HG03045 (cell line): ENCODE data around the gene COLGALT1.
A peak's percentile ranks its signal among the peaks of the same experiment; 100 is the strongest.
"Not testable (repeated sequence)": the region's sequence is repeated elsewhere in the genome, so short reads cannot be mapped to it uniquely, and the experiment has no call there.

Source experiments
- ATAC-seq: cut with Tn5 transposase; IDR thresholded peaks from one replicate; pipeline ENCODE4 v1.9.1; 2021; ENCODE audit warnings: mild to moderate bottlenecking, moderate library complexity; ENCODE audit not compliant: unreplicated experiment

Gene COLGALT1

DNA sequence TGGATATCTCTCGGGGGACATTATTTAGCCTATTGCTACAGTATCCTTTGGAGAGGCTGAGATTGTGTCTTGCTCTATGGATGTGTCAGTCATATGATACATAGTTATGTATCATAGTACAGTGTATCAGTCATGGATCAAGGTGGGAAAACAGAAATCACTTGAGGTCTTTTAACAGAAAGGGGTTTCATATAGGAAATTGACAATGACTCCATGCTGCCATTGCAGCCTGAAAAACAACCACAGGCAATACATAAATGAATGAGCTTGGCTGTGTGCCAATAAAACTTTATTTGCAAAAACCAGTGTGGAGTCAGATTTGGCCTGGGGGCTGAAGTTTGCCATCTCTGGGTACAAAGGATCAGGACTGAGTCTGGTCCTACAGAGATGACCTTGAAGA lies 35.4 kb downstream of the COLGALT1 start:
- ATAC-seq: no peak

DNA sequence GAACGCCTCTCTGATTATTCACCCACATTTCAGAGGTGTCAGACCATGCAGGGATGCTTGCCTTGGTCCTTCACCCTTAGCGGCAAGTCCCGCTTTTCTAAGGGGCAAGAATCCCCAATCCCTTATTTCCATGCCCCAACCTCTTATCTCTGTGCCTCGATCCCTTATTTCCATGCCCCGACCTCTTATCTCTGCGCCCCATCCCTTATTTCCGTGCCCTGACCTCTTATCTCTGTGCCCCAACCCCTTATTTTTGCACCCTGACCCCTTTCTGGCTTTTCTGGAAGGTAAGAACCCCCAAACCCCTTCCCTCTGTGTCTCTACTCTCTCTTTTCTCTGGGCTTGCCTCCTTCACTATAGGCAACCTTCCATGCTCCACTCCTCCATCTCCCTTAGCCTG lies 38.8 kb downstream of the COLGALT1 start:
- ATAC-seq: not testable (repeated sequence)

DNA sequence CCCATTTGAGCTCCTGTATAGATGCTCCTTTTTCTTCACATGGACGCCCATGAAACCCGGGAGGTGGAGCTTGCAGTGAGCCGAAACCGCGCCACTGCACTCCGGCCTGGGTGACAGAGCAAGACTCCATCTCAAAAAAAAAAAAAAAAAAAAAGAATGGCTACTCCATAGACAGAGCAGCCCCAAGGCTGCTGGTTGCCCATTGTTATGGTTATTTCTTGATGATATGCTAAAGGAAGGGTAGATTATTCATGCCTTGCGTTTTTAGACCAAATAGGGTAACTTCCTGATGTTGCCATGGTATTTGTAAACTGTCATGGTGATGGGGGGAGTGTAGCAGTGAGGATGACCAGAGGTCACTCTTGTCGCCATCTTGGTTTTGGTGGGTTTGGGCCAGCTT lies 42.6 kb downstream of the COLGALT1 start:
- not testable (repeated sequence) for ATAC-seq

DNA sequence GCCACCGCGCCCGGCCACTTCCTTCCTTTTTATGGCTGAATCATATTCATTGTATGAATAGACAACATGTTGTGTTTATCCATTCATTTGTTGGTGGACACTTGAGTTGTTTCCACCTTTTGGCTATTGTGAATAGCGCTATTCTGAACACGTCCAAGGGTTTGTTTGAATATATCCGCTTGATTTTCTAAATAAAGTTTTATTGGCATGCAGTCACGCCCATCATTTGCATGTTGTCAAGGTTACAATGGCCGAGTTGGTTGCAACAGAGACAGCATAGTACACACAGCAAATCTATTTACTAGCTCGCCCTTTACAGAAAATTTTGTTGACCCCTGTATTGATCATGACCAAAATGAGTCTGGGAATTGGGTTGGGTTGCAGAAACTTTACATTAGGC lies 43.5 kb downstream of the COLGALT1 start:
- ATAC-seq: no peak

DNA sequence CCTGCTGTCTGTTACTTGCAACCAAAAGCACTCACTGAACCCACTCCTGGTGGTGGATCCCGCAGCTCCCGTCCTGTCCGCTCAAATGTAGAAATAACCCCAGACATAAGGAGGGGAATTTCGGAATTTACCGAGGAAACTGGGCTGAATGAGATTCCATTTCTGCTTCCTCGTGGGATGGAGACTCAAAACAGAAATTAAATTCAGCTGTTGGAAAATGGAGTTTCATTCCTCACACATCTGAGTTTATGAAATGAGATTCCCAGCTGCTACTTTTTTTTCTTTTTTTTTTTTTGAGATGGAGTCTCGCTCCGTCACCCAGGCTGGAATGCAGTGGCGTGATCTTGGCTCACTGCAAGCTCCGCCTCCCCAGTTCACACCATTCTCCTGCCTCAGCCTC lies 44.3 kb downstream of the COLGALT1 start:
- ATAC-seq: no peak

DNA sequence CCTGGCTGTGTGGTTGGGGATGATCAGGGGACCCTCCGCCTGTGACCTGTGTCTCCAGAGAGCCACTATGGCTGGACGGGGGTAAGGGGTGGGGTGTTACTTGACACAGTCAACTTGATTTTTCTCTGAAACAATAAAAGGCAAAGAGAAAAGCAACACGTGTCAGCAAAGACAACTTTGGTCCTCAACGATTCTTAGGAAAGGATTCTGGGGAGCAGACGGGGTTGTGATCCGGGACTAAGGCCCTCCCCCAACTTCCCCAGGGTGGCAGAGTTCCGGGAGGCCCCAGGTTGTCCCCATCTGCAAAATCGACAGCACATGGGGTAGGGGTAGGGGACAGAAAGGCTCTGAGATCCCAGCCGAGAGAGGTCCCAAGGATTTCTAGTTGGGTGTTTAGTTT lies 46.2 kb downstream of the COLGALT1 start:
- ATAC-seq: no peak

DNA sequence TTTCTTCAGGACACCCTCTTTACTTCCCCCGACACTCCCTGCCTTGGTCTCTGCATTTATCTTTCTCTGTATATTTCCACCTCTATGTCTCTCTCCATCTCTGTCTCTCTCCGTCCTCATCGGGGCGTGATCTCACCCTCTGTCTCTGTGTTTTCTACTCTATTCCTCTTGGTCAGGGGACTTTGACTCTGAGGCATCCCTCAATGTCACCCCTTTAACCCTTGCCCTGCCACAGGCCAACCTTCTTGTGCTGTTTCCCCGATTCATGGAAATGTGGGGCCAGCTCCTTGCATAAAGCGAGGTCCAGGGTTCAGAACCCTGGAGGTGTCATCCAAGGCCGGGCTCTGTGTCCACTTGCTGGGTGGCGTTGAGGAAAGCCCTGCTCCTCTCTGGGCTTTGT lies 46.8 kb downstream of the COLGALT1 start:
- ATAC-seq: no peak

DNA sequence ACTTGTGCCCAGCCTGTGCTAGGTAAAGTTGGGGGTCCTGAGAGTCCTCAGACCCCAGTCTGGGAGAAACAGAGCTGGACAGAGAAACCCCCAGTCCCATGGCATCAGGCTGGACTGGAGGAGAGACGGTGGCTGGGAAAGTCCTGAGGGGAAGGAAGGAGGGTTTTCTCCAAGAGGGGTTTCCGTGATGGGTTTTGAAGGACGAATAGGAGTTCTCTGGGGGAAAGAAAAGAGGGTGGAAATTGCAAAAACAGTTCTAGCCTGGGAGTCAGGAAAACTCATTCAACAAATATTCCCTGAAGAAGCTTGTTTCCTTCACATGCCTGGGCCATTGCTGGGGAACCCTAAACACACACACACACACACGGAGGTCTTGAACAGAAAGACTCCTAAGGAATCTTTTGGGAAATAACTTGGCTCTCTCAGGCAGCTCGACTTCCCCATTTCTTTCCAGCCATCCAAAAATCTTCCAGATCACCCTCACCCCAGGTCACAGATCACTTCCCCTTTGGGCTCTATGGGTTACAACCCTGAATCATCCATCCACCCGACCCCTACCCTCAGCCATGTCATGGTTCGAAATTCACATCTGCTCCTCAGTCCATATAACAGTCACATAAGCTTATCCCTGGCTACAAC lies 47.5 kb downstream of the COLGALT1 start:
- no peak for ATAC-seq

DNA sequence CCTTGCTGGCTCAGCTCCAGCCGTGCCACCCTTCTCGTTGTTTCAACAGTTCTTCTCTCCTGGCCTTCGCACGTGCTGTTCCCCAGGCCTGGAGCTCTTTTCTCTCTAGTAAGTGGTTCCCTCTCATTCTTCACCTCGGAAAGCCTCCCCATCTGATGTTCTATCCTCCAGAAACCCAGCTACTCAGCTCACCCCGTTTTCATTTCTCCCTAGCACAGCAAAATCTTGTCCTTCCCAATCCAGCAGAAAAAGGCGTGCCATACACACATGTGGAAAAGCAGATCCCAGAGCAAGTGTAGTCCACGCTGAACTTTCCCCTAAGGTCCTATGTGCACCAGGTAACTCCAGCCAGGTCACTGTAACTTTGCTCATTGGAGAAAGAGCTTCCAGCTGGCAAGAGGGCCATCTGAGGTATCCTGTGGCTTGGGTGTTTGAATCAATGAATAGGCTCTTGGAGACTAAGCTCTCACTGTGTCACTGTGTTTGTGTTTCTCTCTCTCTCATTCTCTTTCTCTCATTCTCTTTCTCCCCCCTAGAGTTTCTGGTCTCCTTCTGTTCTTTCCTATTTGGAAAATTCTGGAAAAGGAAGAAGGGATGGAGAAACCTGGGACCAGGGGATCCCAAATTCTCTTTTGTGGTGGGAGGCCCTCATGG lies 49.0 kb downstream of the COLGALT1 start:
- ATAC-seq: no peak

DNA sequence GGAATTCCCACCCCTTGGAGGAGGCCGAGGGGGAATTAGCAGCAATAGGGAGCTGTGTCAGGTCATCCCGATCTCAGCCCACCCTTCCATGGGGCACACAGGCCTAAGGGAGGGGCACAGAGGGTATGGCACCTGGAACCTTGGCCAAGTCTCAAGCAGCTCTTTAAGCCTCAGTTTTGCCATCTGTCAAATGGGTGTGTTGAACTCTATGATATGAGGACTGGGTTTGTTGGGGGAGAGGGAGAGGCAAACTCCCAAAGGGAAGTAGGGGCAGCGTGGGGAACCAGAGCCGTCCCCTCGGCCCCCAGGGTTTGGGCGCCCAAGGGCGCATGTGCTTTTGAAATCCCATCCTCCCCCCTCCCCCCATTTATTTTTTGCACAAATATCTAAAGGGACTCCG lies 49.7 kb downstream of the COLGALT1 start:
- no peak for ATAC-seq

DNA sequence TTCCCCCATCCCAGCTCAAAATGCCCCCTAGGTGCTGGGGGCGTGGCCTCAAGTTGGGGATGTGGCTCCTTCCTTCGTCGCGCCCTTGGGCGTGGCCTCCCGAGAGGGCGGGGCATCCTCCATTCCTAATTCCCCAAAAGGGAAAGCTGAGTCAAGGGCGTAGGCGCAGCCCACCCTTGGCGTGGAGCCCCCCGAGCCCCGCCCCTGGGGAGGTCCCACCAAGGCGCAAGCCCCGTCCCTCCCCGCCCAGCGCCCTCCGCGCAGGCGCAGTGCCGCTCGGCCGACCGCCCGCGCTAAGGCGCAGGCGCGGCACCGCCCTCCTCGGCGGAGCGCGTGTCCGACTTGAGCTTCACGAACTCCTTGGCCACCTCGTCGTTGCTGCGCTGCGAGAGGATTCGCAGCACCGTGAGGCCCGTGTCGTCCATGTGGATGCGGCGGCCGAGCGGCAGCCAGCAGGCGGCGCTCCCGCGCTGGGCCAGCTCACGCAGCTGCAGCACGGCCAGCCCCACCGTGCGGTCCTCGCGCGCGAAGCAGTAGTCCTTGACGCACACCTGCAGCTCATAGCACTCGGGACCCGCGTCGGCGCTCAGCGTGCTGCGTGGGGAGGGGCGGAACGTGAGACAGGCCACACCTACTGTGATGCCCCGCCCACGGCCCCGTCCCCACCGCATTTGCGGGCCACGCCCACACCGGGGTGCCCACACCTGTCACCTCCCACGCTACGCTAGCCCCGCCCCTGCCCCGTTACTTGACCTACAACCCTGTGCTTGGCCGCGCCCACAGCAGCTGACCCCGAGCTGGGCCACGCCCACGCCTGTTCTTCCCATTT lies 50.5 kb downstream of the COLGALT1 start:
- ATAC-seq: peak; percentile 63

DNA sequence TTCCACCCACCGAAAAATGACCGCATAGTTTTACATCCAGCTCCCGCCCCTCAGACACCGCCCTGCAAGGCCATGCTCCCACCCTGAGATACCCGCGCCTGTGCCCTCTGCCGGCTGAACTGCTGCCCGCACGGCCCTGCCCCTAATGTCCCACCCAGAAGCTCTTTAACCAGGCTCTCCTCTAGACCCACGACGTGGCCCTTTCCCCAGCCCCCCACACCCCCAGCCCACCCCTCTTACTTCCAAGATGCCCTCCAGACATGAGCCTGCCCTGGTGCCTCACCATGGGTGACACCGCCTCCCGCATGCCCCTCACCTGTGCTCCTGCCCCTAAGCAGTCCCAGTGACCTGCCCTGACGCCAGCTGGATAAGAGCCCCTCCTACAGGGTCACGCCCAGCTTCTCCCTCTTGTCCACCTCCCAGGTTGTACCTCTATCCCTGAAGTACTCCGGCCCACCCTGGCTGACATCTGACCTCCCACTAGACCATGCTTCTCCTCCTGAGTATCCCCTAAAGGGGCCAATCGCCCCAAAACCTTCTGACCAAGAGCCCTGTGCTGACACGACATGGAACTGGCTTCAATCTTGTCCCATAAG lies 51.2 kb downstream of the COLGALT1 start:
- ATAC-seq: no peak

DNA sequence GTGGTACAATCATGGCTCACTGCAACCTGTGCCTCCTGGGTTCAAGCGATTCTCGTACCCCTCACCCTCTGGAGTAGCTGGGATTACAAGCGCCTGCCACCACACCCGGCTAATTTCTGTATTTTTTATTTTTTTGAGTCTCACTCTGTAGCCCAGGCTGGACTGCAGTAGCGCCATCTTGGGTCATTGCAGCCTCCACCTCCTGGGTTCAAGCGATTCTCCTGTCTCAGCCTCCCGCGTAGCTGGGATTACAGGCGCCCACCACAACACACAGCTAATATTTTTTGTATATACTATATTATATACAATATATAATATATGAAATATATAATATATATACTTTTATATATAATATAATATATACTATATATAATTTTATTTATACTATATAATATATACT lies 52.5 kb downstream of the COLGALT1 start:
- no peak for ATAC-seq

DNA sequence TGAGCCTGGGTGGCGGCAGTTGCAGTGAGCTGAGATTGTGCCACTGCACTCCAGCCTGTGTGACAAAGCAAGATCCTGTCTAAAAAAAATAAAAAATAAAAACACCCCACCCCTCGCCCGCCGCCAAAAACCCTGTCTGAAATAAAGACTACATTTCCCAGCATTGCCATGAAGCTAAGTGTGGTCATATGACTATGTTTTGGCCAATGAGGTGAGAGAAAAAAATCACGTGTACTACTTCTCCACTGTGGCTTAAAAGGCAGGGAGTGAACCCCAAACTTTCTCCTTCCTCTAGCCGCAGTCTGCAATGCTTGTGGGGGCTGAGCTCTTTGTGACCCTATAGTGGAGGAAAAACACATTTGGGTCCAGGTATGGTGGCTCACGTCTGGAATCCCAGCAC lies 54.9 kb downstream of the COLGALT1 start:
- no peak for ATAC-seq

DNA sequence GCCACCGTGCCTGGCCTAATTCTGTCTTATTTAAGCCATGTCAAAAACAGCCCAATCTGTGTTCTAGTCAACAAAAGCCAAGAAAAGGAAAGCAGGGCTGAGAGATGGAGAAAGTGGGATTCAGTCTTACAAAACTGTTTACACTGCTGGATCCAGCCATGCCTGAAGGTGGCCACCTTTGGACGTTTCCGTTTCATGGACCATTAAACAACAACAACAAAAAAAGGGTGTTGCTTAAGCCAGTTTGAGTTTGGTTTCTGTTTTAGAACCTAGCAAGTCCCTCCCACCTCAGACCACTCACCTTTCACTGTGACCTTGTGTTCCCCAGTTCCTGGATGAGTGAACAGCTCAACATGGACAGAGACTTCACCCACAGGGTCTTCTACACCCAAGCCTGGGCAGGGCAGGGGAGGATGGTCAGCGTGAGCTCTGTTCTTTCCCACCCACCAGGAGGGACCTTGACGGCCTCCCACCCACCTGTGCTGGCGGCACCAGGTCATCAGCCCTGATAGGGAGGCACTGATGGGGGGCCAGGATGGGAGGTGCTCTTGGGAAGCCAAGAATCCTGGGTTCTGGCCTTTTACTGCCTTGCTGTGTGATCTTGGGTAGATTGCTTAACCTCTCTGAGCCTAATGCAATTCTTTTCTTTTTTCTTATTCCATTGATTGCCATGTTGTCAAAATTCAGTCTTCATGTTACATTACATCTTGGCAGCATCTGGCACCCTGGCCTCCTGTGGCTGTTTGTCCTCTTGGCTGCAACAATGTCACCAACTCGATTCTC lies 56.2 kb downstream of the COLGALT1 start:
- no peak for ATAC-seq

DNA sequence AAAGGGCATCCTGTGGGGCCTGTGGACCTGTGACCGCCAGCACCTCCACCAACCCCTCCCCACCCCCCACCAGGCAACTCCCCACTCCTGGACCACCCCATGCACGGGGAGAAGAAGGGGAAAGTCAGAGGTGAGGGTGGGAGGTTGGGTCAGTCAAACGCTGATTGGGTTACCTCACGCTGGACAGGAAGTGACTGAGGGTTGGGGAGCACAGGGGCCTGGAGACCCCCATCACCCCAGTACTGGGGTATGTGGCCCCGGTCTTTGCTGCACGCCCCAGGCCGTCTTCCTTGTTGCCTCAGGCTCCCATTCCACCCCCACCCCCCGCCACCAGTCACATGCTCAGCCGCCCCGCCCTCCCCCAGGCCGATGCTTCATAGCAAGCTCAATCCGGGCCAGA lies 59.0 kb downstream of the COLGALT1 start:
- ATAC-seq: no peak

DNA sequence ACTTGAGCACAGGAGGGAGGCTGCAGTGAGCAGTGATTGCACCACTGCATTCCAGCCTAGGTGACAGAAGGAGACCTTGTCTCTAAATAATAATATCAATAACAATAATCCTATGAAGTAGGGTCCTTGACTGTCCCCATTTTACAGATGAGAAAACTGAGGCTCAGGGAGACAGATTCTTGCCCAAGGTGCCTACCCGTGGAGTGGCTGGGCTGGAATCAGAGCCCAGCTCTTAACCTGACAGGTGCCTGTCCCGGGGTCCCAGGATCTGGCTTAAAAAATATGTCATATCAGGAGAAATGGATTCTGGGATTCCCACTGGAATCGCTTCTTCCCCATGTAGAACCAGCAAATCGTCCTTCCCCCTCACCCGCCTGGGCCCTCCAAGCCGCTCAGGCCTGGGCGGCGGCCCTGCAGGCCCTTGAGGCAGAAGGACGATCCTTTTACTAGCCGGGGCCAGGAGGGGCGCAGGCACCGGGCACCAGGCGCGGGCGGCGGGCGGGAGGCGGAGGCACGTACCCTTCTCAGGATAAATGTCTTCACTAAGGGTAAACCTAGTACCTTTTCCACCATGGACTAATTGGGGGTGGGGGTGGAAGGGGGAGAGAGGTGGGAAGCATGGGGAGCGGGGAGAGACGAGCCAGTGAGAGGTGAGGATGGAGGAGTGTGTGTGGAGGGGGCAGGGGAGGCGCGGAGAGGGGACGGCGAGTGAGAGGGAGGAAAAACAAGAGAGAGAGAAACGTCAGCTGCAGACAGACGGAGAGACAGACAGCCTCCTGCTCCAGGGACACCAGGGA lies 60.6 kb downstream of the COLGALT1 start:
- no peak for ATAC-seq

DNA sequence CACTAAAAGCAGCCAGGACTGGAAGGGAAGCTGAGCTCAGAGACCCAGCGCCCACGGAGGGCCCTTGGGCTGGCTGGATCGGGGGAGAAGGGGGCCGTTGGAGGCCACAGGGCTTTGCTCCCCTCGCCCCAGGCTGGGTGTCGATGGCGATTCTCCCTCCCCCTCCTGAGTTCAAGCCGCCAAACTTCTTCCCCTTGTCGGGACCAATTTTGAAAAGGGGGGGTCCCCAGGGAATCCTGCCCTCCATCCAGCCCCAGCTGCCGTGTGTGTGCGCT lies 61.2 kb downstream of the COLGALT1 start:
- no peak for ATAC-seq

DNA sequence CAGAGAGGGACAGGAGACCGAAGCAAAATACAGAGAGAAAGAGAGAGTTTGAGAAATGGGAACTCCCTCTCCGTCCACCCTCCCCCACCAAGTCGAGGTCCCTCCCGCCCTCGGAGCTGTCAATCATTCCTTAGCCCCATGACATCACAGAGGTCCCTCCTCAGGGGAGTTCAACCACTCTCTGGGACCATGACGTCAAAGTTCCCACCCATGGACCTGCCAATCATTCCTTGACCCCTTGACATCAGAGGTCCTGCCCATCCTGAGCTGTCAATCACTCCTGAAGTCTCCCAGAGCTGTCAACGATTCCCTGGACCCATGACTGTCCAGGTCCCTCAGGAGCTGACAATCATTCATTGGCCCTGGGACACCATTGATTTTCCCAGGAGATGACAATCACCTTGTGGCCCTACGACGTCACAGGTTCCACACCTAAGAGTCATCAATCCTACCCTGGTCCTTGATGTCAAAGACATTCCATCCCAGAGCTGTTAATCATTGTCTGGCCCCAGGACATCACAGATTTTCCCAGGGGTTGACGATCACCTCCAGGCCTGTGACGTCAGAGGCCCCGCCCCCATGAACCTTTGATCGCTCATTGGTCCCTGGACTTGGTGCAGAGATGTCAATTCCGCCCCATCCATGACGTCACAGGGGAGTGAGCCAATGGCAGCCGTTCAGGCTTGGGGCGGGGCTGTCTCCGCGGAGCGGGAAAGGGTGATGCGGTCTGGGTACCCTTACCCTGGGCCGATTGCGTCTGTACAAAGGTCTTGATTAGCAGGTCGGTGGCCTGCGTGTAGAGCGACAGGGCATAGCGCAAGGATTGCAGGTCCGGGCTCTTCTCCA lies 61.7 kb downstream of the COLGALT1 start:
- ATAC-seq: no peak

DNA sequence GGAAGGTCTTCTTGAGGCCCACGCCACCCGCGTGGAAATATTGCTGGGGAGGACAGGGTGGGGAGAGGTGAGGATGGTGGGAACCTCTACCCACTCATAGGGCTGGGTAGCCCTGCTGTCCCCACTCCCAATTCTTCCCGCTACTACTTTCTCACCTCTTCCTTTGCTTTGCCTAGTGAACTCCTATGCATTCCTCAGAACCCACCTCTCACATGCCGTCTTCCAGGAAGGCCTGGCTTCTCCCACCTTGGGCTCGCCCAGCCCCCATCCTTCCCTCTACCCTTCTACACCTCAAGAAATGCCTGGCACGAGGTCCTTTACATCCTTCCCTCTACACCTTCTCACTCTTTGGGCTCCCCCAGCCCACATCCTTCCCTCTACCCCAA lies 62.4 kb downstream of the COLGALT1 start:
- no peak for ATAC-seq
